HG03460 (cell line): ENCODE data around the gene IGDCC3.
A peak's percentile ranks its signal among the peaks of the same experiment; 100 is the strongest.

Experiments
- ATAC-seq: cut with Tn5 transposase; IDR thresholded peaks from one replicate; pipeline ENCODE4 v1.9.1; 2021; ENCODE audit not compliant: unreplicated experiment

IGDCC3 gene

GRCh38 chr15:65329288-65329983, 48.4 kb downstream of the IGDCC3 start:
- ATAC-seq = no peak

GRCh38 chr15:65328506-65329287, 49.1 kb downstream of the IGDCC3 start:
- ATAC-seq = no peak

- ATAC-seq = no peak
These were observed 50.0 kb downstream of the IGDCC3 start for GRCh38 chr15:65327651-65328393.

GRCh38 chr15:65326818-65327217, 51.0 kb downstream of the IGDCC3 start:
- no peak for ATAC-seq

- no peak for ATAC-seq
These were observed 51.7 kb downstream of the IGDCC3 start for GRCh38 chr15:65326117-65326526.

GRCh38 chr15:65323071-65323511, 54.7 kb downstream of the IGDCC3 start:
- ATAC-seq = no peak

- no peak for ATAC-seq
These were observed 58.9 kb downstream of the IGDCC3 start for GRCh38 chr15:65318870-65319356.

- ATAC-seq = no peak
These were observed 65.3 kb downstream of the IGDCC3 start for GRCh38 chr15:65312400-65312916.

- no peak for ATAC-seq
These were observed 66.0 kb downstream of the IGDCC3 start for GRCh38 chr15:65311760-65312159.

- ATAC-seq = no peak
These were observed 67.2 kb downstream of the IGDCC3 start for GRCh38 chr15:65310431-65311137.

- ATAC-seq = no peak
These were observed 67.9 kb downstream of the IGDCC3 start for GRCh38 chr15:65309882-65310418.

GRCh38 chr15:65307978-65308377, 69.8 kb downstream of the IGDCC3 start:
- no peak for ATAC-seq

- no peak for ATAC-seq
These were observed 71.3 kb downstream of the IGDCC3 start for GRCh38 chr15:65306551-65306950.

- ATAC-seq = no peak
These were observed 72.0 kb downstream of the IGDCC3 start for GRCh38 chr15:65305776-65306175.

- ATAC-seq = no peak
These were observed 72.5 kb downstream of the IGDCC3 start for GRCh38 chr15:65305150-65305758.

- ATAC-seq = peak; percentile 52
These were observed 73.2 kb downstream of the IGDCC3 start, which contains the start of gene RNU5B-1 for GRCh38 chr15:65304381-65305149. TSS of gene RNU5B-1 (plus strand) at chr15:65304677.

- ATAC-seq = peak; percentile 7
These were observed 74.0 kb downstream of the IGDCC3 start for GRCh38 chr15:65303687-65304380.

- no peak for ATAC-seq
These were observed 75.7 kb downstream of the IGDCC3 start for GRCh38 chr15:65302061-65302460.
